Suppressor macrophage treated with lipopolysaccharide for 4 hours (primary cell): Measurements from ENCODE around the gene FRMPD4.
"Not testable (repeated sequence)": the region's sequence is repeated elsewhere in the genome, so short reads cannot be mapped to it uniquely, and the experiment has no call there.

Experiments
- DNase-seq: peaks from one replicate; pipeline ENCODE4 v3.0.0-alpha.2; 2020

The FRMPD4 gene

DNA sequence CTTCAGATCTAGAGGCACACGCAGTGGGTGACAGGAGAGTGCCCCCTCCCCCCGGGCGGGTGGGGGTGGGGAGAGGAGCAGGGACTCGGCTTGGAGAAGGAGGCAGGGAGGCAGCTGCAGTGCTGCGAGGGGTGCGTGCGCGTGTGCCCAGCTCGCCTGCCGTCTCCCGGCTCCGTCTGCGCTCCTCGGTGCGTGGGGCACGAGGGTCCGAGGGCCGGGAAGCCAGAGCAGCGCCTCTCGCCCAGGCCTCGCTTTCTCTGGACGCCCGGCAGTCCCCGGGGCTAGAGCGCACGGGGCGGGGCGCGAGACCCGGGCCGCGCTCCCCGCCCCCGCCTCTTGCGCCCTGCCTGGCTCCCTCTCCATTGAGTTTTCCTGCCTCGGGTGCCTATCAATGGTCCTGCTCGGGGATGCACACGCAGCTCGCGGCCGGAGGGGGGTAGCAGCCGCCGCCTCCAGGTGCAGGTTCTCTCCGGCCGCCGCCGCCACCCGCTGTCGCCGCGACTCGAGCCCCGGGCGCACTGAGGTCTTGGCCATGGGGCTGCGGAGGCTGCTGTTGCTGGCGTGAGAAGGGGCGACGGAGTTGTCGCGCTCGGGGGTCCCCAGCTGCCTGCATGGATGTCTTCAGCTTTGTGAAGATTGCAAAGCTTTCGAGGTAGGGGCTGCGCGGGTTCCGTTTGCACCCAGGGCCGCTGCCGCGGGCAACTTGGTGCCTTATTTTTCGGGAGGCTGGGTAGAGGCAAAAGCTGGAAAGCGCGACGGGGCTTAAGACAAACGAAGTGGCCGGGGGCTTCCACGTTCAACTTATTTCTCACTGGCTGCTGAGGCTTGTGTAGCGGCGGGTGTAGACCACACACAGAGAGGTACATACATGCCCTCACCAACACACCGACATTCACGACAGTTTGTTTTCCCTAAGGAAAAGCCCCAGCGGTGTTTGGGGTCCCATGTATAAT is at the start of gene FRMPD4:
Gene FRMPD4, plus strand, starts transcription at position 113 of the 953 bp plus-strand sequence. Its CDS starts 499 bp downstream, at position 612.
- no peak for DNase-seq

DNA sequence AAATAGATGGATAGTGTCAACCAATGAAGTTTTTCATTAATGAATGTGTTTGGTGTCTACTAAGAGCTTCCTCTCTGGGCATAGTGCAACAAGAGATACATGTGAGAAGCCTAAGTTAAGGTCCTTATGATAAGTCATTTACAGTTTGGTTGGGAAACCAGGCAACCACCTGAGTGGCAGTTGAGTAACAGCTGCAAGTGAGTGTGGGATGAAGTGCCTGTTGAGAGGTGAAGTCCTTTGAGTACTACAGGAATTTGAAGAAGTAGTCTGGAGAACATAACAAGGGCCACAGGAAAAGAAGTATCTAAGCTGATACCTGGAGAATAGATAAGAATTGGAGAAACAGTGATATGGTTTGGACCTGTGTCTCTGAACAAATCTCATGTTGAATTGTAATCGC is 48.5 kb upstream of the FRMPD4 start:
- DNase-seq: no peak

DNA sequence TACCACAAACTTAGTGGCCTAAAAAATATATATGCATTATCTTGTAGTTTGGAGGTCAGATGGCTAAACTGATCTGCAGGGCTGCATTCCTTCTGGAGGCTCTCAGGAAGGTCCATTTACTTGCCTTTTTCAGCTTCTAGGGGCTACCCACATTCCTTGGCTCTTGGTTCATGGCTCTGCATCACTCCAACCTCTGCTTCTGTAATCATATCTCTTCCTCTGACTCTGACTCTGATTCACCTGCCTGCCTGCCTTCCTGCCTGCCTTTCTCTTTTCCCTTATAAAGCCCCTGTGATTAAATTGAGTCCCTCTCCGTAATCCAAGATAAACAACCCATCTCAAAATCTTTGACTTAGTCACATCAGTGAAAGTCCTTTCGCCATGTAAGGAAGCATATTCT is 25.0 kb upstream of the FRMPD4 start:
- no peak for DNase-seq

DNA sequence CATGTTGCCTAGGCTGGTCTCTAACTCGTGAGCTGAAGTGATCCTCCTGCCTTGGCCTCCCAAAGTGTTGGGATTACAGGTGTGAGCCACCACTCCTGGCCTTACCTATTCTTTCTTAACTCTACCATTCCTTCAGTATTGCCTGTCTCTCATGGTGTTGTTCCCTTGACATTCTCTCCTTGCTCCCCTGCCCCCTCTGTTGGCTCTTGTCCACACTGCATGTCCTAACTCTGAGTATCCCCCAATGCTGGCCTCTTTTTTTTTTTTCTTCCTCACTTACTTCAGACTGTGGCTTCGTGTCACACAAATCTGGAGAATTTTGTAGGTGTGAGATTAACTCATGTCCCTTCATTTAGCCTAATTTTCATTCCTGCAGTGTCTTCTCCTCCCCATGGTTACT is 22.9 kb upstream of the FRMPD4 start:
- no peak for DNase-seq

DNA sequence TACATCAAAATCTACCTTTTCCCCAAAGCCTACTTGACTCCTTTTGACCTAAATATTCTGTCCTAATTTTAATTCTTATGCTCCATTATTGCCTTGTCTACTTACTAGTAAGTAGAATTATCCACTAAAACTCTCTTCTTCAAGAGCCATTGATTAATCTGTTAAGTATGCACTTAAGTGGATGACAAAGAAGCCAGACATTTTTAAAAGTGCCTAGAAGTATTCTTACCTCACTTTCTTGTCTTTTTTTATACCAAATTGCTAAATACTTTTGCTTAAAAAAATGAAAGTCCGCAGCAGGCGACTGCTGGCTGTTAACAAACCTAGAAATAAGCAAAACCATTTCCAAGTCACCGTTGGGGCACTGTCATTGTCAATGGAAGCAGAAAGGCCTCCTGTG is 20.1 kb upstream of the FRMPD4 start:
- DNase-seq: no peak

DNA sequence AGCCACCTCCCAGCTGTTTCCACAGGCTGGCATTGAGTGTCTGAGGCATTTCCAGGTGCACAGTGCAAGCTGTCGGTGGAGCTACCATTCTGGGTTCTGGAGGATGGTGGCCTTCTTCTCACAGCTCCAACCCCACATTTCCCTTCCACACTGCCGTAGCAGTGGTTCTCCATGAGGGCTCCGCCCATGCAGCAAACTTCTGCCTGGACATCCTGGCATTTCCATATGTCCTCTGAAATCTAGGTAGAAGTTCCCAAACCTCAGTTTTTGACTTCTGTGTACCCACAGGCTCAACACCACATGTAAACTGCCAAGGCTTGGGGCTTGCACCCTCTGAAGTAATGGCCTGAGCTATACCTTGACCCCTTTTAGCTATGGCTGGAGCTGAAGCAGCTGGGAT is 10.3 kb upstream of the FRMPD4 start:
- no peak for DNase-seq

DNA sequence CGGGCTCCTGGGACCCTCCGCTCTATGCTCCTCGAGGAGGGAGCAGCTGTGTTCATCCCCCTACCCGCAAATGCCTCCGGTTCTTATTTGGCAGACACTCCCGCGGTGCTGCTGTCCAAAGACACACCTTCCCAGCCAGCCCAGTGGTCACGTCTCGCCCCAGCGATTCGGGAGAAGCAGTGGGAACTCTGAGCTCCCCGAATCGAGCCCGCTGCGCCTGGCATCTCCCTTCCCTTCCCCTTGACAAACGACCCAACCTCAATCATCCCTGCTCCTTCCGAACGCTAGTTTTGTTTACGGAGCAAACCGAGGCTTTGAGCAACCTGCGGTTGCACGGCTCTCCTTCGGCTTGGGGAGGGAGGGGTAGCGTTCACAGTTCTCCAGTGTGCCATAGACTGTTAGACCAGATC is 317 bp upstream of the FRMPD4 start:
- no peak for DNase-seq

DNA sequence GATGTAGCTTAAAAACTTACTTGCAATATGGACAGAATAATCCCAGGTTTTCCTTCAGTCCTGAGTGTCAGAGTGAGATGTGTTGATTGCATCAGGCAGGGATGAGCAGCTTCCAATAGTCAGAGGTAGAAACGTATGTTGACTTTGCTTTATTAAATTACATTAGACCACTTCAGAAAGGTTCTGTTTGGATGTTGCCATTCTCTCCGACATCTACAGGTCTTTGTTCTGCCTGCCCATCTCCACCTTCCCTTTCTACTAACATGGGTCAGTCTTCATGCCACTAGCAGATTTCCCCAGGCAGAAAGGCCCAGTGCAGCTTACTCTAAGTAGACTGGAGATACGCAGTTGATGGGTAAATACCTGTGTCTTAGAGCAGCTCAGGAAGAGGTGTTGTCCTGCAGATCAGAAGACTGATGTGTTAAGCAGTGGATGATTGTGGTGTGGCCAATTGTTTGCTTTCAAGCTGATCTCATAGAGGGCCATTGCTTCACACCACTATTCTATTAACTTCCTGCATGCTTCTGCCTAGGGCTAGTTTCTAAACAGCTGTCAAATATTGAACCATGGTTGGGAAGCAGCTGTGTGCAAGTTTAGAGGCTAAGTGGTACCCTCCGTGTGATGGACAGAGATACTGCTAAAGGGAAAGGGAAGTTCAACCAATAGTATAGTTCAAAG is 1.8 kb downstream of the FRMPD4 start:
- no peak for DNase-seq

DNA sequence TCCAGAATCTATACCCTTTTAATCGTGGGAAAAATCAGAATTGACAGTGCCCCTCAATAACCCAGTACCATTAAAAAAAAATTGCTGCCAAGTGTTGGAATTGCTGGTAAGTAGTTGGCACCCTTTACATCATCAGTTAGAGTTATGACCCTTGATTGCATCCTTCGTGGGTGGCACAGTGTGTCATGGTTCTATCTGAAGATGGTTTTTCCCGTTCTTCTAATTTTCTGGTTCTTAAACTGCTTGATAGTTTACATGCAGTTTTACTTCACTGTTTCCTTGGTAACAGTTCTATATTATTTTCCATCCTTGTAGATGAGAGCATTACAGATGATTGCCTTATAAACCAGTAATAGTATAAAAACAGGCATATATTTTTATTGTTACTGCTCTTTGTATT is 3.2 kb downstream of the FRMPD4 start:
- DNase-seq: no peak

DNA sequence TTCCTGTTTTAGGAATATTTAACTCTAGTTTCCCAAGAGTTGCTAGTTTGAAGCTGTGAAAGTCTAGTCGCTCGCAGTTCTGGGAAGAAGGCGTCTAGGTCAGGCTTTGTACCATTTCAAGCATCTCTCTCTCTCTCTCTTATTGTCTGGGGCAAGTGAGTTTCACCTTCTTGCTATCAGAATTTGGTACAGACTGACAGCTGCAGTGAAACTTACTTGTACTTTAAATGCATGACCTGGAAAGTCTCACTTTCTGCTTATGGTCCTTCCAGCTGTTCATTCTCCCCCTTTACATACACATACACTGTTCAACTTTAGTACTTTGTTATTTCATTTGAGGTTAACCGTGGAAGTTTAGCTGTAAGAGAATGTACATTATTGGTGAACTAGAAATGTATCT is 4.4 kb downstream of the FRMPD4 start:
- no peak for DNase-seq

DNA sequence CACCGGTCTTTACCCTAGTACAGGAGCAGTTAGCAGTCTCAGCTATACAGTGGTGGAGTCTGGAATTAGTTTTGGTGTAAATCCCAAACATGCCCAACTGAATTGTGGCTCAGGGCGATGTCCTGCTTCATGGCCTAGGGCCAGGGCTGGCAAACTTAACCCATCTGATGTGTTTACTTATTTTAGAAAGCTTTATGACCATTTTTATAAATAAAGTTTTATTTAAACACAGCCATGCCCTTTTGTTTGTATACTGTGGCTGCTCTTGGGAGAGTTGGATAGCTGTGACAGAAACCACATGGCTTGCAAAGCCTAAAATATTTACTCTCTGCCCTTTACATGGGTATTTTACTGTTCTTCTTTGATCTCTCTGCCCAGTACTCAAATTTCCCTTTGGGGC is 7.1 kb downstream of the FRMPD4 start:
- no peak for DNase-seq

DNA sequence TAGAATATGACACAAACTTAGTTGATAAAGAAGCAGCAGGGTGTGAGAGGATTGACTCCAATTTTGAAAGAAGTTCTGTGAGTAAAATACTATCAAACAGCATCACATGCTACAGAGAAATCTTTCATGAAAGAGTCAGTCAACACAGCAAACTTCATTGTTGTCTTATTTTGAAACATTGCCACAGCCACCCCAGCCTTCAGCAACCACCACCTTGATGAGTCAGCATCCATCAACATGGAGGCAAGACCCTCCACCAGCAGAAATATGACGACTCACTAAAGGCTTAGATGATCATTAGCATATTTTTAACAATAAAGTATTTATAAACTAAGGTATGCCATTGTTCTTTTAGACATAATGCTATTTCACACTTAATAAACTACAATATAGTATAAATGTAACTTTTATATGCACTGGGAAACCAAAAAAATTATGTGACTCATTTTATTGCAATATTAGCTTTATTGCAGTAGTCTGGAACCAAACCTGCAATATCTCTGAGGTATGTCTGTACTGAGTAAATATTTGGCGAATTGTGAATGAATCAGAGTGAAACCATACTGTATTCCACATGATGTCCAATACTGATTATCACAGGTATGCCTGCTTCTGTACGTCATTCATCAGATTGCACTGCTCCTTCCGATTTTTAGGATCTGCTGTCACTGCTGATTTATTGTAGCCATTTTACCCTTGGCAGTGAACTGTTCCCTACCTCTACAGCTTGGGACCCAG is 11.6 kb downstream of the FRMPD4 start:
- DNase-seq: no peak

DNA sequence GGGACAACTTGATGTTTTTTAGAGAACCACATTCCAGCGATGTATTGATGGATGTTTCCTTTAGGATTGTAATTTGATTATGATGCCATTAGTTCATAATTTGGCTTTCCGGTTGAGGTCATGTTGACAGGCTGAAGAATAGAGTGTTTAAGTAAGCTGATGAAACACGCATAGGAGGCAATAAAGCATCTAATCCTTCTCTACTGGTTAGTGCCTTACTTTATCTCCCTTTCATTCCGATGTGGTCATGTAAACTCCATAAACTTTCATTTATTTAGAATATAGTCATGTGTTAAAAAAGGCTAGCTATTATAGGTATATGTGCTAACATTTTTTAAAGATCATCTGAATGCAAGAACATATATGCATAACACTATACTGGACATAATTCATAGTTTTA is 15.0 kb downstream of the FRMPD4 start:
- DNase-seq: no peak

DNA sequence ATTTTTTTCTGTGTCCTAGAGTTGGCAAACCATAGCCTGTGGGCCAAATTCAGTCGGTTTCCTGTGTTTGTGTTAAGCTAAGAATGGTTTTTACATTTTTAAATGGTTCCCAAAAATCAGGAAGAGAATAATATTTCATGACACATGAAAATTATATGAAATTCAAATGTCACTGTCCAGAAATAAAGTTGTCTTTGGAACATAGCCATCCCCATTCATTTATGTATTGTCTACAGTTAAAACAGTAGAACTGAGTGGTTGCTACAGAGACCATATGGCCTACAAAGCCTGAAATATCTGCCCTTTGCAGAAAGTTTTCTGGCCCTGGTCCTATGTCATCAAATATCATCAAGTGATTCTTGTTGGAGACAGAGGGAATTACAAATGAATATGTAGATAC is 15.5 kb downstream of the FRMPD4 start:
- no peak for DNase-seq

DNA sequence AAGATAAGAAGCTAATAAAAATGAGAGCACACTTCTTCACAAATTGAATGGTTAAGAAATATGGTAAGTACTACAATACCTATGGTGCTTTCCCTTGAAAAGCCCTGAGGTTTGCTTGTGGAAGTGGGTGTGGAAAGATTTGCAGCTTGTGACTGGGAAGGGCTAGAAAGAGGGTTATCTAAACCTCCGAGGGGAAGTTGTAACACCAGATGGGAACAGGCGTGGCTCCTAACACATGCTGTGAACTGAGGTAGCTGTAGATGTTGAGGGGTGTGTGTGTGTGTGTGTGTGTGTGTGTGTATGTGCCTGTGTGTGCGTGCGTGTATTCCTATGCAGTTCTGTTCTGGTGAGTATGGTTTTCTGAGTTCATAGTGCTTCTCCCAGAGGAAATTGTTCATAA is 21.5 kb downstream of the FRMPD4 start:
- DNase-seq: no peak

DNA sequence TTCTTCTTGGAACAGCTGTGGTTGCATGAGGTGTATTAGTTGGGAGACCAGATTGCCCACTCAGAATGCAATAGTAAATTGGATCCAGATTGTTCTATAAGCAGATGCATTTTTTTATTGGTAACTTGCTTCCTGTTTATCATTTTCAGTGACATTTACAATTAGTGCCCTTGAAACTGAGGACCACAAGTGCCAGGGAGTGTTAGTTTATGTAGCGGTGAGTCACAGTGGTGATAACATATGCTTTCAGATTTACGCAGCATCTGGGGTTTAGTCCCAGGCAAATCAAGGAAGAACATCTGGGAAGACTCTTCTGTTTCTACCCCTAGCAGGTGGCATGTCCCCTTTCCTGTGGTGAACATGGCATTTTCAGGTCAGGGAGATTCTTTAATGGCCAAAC is 24.1 kb downstream of the FRMPD4 start:
- no peak for DNase-seq

DNA sequence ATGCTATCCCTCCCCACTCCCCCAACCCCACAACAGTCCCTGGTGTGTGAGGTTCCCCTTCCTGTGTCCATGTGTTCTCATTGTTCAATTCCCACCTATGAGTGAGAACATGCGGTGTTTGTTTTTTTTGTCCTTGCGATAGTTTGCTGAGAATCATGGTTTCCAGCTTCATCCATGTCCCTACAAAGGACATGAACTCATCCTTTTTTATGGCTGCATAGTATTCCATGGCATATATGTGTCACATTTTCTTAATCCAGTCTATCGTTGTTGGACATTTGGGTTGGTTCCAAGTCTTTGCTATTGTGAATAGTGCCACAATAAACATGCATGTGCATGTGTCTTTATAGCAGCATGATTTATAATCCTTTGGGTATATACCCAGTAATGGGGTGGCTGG is 25.9 kb downstream of the FRMPD4 start:
- DNase-seq: not testable (repeated sequence)

DNA sequence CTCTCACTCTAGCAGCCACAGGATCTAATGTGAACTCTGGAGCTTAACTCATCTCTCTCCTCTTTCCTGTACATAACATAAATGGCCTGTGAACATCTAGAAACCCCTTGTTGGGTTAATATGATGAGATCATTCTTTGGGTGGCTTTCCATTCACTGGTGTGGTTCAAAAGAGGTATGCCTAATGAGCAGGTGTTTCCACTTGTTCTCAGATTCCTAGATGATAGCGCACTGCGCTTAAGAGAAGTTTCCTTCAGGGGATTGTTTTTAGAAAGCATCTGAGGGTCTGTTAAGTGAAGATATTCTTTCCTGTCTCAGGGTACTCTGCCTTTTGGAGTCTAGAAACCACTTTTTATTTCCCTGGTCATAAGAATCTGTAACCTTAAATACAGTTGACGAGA is 32.5 kb downstream of the FRMPD4 start:
- DNase-seq: no peak

DNA sequence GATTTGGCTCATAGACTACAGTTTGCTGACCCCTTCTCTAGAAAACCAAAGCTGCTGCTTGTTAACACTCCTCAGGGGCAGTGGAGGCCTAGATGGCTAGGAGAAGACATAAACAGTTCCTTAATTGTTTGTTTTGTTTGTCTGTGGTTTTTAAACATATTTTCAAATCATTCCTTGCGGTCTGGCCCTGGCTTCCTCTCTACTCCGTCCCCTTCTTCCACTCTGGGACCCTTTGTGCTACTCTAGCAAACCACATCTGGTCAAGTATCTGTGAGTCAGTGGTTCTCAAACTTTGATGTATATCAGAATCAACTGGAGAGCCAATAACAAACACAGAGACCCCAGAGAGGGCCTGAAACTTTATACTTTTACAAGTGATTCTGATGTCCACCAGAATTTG is 36.1 kb downstream of the FRMPD4 start:
- DNase-seq: no peak

DNA sequence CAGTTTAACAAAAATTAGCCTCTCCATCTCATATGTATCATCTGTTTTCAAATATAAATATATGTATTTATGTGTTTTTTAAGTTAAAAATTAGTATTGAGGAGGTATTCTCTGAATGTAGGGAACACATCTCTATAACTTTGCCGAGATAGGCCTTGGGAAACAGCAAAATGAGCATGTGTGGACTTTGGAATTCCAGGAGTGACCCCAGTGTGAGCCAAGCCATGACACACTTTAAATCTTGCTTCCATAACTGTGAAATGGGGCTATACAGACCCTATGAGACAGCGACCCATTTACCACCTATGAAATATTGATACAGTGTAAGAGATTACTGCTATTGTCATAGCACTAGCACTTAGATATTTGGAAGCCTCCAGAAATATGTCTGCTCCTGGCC is 58.8 kb downstream of the FRMPD4 start:
- no peak for DNase-seq

DNA sequence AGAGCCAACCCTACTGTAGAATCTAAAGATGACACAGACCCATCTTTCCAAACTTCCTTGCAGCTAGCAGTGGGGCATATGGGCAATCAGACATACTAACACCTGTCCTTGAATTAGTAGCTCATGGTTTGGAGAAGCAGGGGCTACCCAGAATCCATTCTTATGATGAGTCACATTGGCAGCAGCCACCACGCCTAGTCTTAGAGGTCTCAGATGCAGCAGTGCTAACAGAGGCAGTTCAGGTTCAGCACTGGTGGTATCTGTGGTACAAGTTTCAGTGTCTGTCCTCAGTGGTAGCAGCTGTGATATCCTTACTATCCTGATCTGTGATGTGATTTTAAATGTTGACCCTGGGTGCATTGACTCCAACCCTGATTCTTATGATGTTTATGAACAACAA is 68.1 kb downstream of the FRMPD4 start:
- no peak for DNase-seq

DNA sequence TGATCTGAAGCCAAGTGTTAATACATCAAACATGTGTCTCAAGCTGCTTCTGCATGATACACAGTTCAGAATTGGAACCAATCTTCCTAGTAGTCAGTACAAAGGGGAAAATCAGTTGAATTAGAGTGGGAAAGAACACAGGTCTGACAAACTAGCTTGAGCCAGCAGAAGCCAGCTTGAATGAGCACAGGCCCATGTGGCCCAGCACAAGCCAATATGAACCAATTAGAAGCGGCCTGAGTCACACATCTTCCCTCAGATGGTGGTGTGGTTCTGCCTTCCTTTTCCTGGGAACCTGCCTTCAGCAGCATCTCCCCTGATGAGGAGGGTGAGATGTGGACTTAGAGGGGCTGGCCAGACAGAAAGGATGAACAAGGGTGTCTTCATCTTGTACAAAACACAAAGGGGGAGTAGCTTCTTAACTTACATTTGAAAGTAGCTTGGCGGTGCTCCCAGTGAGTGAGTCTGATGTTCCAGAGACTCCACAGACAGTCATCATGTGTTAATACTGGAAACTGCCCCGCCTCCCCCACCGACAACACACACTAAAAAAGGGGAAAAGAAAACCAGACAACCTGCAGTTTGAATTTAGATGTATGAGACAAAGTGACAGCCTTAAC is 72.0 kb downstream of the FRMPD4 start:
- no peak for DNase-seq

DNA sequence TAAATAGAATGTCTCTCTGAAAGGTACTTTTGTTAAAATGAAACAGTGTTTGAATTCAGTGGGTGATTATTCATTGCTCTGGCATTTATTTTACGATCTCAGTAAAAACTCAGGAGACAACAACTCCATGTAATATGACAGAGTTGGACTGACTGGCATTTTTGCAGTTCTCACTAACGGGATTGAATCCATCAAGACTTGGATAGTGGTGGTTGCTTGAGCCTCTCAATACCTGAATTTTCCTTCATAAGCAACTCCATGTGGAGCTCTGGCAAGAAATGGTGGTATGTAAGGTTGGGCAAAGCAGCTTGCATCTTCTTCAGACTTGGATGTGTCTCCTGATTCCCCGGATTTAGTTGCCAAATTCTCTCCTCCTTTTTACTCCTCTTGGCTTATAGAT is 72.7 kb downstream of the FRMPD4 start:
- no peak for DNase-seq
